HL-60/S4 treated with retinoic acid at 250 ng/mL for 4 days and 3 days (cell line): ENCODE results near the gene MFSD2A.
"Not testable (repeated sequence)": the region's sequence is repeated elsewhere in the genome, so short reads cannot be mapped to it uniquely, and the experiment has no call there.

ENCODE experiments used
- in situ Hi-C: fragments of 300-500 bp; cut with MboI; formaldehyde crosslinking; loops from 2 replicates; pipeline ENCODE4 v1.7.0; 2022; ENCODE audit warnings: low sequenced_read_pairs

Gene MFSD2A

GRCh38 chr1:39940980-39941871 lies 13.7 kb upstream of the MFSD2A start:
- in situ Hi-C loops = no loop called here

GRCh38 chr1:39943471-39944290 lies 11.3 kb upstream of the MFSD2A start:
- in situ Hi-C loops = no loop called here

- in situ Hi-C loops = no loop called here
Observed at GRCh38 chr1:39944410-39945112, 10.4 kb upstream of the MFSD2A start.

GRCh38 chr1:39946216-39946615 lies 8.7 kb upstream of the MFSD2A start:
- in situ Hi-C loops = no loop called here

GRCh38 chr1:39947260-39947659 lies 7.7 kb upstream of the MFSD2A start:
- in situ Hi-C loops = no loop called here

- in situ Hi-C loops = no loop called here
Observed at GRCh38 chr1:39949891-39950290, 5.1 kb upstream of the MFSD2A start.

GRCh38 chr1:39951926-39952325 lies 3.0 kb upstream of the MFSD2A start:
- in situ Hi-C loops = no loop called here

- in situ Hi-C loops = no loop called here
Observed at GRCh38 chr1:39952359-39953110, 2.4 kb upstream of the MFSD2A start.

GRCh38 chr1:39954324-39954869 lies 548 bp upstream of the MFSD2A start:
- in situ Hi-C loops = no loop called here

- in situ Hi-C loops = no loop called here
Observed at GRCh38 chr1:39955547-39956539, 898 bp downstream of the MFSD2A start.

GRCh38 chr1:39957299-39958015 lies 2.5 kb downstream of the MFSD2A start:
- in situ Hi-C loops = no loop called here

GRCh38 chr1:39958403-39959200 lies 3.7 kb downstream of the MFSD2A start:
- in situ Hi-C loops = no loop called here

- in situ Hi-C loops = no loop called here
Observed at GRCh38 chr1:39959651-39960333, 4.8 kb downstream of the MFSD2A start.

- in situ Hi-C loops = no loop called here
Observed at GRCh38 chr1:39960431-39960958, 5.5 kb downstream of the MFSD2A start.

- in situ Hi-C loops = no loop called here
Observed at GRCh38 chr1:39962450-39962825, 7.5 kb downstream of the MFSD2A start.

- in situ Hi-C loops = not testable (repeated sequence)
Observed at GRCh38 chr1:39962964-39963363, 8.0 kb downstream of the MFSD2A start.

GRCh38 chr1:39964552-39964951 lies 9.6 kb downstream of the MFSD2A start:
- in situ Hi-C loops = no loop called here
